GM18951 (cell line): Measurements from ENCODE around the gene CRAMP1.
"Not testable (repeated sequence)": the region's sequence is repeated elsewhere in the genome, so short reads cannot be mapped to it uniquely, and the experiment has no call there.

ENCODE experiments used
- POLR2A ChIP-seq: IDR thresholded peaks from 4 replicates; pipeline ENCODE4 v1.6.1; 2011; ENCODE audit warnings: mild to moderate bottlenecking; ENCODE audit not compliant: insufficient read length, insufficient read depth; ENCODE audit errors: extremely low read depth
- in situ Hi-C: fragments of 300-500 bp; cut with MboI; formaldehyde crosslinking; loops from one replicate; pipeline ENCODE4 v1.12.0; 2022; ENCODE audit warnings: low sequenced_read_pairs, mixed read lengths, inconsistent platforms; ENCODE audit not compliant: unreplicated experiment

The CRAMP1 gene

DNA sequence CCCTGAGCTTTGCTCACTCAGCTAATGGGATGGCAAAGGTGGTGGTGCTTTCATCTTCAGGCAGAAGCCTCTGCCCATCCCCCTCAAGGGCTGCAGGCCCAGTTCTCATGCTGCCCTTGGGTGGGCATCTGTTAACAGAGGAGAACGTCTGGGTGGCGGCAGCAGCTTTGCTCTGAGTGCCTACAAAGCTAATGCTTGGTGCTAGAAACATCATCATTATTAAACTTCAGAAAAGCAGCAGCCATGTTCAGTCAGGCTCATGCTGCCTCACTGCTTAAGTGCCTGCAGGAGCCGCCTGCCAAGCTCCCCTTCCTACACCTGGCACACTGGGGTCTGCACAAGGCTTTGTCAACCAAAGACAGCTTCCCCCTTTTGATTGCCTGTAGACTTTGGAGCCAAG is 88.1 kb downstream of the CRAMP1 start:
- TF ChIP-seq POLR2A: no peak
- in situ Hi-C loops: no loop called here

DNA sequence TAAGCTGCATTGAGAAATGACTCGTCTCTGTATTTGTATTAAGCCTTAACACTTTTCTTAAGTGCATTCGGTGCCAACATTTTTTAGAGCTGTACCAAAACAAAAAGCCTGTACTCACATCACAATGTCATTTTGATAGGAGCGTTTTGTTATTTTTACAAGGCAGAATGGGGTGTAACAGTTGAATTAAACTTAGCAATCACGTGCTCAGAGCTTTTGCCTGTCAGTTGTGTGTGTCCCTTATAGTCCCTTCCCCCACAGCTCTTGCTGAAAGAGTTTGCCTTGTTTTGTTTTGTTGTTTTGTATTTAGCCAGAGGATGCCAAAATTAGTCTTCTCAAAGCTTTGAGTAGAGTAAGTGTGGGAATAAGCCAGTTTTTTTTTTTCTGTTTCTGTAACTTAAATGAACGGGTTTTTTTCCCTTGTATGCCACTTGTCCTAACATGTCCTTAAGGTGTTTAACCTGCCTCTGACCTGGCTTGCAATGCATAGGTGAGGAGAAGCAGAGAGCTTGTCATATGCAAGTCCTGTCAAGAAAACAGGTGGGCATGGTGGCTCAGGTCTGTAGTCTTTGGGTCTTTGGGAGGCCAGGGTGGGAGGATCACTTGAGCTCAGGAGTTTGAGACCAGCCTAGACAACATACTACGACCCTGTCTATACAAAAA is 89.2 kb downstream of the CRAMP1 start:
- TF ChIP-seq POLR2A: no peak
- in situ Hi-C loops: no loop called here

DNA sequence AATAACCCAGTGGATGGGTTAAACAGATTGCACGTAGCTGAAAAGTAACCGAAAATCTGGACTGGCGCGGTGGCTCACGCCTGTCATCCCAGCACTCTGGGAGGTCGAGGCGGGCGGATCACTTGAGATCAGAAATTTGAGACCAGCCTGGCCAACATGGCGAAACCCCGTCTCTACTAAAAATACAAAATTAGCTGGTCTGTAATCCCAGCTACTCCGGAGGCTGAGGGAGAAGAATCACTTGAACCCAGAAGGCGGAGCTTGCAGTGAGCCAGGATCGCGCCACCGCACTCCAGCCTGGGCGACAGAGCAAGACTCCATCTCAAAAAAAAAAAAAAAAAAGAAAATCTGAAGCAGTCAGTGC is 93.1 kb downstream of the CRAMP1 start:
- in situ Hi-C loops: not testable (repeated sequence)

DNA sequence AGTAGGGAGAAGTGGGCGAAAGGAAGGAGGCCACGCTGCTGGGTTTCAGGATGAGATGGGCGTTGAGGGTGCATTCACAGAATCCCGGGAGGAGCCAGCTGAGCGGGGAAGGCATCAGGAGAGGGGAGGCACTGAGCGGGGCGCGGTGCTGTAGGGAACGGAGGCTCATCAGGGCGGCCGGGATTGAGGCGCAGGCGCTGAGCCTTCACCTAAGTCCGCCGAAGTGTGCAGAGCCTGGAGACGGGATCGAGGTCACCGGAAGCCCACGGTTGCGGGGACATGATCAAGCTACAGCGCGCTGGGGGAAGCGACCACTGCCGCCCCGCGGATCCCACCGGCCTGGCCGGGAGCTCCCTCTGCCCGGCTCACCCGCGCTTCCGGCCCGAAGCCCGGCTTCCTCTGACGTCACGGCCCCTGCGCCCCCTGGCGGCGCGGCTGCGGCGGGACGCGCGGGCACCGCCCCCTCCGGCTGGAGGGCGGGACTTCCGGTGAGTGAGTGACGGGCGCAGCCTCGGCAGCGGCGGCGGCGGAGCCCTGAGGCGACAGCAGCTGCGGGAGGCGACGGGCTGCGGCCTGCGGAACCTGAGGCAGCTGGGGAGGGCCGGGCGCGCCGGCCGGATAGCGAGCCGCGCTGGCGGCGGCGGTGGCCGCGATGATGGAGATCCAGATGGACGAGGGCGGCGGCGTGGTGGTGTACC is 93.7 kb downstream of the CRAMP1 start, which contains the start of gene MAPK8IP3:
MAPK8IP3 (plus strand) TSS at position 508 of the 698 bp plus-strand sequence; CDS start at position 653, 145 bp downstream.
- peak; percentile 99 for TF ChIP-seq POLR2A
- in situ Hi-C loops: no loop called here

DNA sequence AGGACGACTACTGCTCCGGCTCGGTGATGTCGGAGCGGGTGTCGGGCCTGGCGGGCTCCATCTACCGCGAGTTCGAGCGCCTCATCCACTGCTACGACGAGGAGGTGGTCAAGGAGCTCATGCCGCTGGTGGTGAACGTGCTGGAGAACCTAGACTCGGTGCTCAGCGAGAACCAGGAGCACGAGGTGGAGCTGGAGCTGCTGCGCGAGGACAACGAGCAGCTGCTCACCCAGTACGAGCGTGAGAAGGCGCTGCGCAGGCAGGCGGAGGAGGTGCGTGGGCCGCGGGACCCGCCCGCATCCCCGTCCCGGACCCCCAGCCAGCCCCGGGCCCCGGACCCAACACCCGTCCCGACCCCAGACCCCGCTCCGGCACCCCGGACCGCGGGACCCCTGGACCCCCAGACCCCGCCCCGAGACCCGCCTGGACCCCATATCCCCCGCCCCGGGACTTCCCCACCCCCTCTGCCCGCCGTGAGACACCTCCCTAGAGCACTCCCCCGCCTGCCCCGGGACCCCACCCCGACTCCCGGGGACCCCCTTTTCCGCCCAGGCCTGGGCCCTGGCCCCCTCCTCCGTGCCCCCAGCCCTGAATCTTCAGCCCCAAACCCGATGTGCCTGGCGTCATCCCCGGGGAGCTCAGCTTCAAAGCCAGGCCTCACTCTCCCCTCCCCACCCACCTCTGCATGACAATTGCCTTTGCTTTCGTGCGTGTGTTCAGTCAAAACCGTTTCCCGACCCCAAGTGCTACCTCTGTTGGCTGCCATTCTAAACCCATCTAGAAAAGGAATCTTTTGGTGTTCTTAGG is 94.4 kb downstream of the CRAMP1 start:
- TF ChIP-seq POLR2A: no peak

DNA sequence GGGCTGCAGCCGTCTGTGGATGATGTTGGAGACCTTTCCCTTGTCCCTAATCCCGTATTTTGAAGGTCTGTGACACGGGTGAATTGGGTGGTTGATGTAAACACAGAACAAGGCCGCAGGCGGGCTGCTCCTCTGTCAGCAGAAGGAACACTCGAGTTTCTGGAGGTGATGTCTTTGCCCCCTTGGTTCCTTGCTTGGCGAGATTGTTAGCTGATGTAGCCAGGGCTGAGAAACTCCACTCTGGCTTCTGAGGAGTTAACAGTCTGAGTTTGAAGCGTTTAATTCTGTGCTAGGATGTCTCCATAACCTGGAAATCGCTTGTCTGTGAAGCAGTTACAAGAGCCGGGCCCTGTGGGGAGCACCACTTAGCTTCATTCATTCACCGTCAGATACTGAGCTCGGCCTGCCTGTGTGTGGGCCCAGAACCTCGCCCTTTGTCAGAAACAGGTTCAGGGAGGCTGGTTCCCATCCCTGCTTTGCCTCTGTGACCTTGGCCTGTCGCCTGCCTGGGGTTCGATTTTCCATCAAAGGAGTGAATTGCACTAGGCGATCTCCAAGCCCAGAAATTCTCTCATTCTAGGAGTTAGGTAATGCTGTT is 95.1 kb downstream of the CRAMP1 start:
- TF ChIP-seq POLR2A: no peak
- in situ Hi-C loops: no loop called here

More for the DNA sequence above, 94.4 kb downstream of the CRAMP1 start:
- in situ Hi-C loops: no loop called here

DNA sequence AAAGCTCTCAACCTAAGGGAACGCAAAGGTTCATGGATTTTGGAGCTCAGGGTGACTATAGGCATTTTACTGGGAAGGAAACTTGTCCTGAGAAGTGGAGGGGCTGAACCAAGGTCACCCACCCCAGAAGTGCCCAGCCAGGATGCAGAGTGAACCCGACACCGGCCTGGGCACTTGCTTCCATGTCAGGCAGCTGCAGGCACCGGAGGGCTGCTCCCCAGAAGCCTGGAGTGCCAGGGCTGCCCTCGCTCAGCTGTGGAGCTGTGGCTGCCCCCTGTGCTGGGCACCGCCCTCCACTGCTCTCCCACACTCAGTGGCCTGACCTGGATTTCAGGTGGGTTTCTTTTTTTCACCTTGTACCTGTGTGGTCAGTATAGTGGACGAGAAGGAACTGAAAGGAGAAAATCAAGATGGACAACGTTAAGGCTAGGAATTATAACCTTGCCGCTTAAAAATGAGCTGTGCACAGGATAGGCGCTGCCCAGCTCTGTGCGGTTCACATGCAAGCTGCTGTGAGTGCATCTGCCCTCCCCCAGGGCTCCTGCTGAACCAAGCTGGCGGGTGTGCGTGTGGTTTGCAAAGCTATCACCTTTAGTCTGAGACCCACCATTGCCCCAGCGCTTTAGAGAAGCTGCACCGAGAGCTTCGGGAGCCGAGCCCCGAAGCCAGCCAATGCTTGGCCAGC is 96.1 kb downstream of the CRAMP1 start:
- TF ChIP-seq POLR2A: no peak
- in situ Hi-C loops: no loop called here

DNA sequence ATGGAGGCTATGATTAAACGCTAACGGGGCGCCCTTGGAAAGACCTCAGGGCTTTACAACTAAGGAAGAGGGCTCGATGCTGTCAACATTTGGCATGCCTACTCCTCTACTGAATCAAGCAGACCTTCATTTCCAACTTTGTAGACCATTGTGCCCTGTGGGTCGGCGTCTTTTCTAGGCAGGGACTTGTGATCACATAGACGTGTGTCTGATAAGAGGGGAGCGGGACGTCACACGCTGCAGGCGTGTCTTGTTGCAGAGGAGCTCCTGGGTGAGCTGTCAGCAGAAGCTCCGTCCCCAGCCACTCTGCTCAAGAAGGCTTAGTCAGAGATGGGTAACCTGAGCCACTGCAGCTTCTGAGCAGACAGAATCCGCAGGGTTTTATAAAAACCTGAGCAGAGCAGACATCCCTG is 96.6 kb downstream of the CRAMP1 start:
- in situ Hi-C loops: no loop called here

DNA sequence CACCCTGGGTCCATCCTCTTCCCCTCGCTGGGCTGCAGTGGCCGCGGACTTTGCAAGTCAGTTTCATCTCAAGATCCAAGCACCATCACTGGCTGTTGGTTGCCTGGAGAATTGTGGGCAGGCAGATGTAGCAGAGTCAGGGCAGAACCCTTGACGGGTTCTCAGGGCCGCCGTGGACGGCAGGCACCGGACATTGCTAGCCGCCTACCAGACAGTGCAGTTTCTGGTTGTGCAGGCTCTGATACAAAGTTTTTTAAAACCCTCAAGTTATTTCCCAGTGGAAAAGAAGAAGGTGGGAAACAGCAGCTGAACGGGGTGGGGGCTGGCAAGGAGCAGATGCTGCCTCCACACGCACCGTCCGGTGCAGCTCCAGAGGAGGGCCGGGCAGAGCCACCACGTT is 97.2 kb downstream of the CRAMP1 start:
- TF ChIP-seq POLR2A: no peak
- in situ Hi-C loops: no loop called here

More for the DNA sequence above, 96.6 kb downstream of the CRAMP1 start:
- no peak for TF ChIP-seq POLR2A

DNA sequence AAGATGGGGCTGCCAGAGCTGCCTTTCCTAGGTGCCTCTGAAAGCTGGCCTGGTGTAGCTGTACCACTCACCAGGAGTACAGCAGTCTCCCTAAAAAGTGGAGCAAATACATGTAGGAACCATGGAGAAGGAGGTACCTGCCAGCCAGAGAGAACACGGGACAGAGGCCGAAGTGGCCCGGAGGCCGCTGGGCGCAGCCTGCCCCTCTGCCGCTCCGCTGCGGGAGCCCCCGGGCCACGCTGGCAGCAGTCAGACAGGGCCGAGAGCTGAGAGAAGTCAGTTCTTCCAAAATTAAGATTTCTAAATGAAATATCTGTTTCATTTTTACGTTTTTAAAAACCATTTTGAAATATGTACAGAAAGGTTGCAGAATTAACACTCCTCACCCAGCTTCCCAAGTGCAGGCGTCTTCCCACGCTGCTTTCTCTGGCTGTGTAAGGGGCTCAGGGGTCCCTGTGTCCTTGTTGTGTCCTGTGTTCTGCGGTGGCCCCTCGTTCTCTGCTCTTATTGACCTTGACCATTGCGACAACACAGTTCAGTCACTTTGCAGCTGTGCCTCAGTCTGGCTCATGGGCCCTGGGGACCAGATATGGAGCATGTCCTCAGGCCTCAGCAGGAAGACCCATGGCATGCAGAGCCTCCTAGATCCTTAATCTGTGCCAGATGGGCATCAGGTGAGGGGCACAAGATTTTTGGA is 98.8 kb downstream of the CRAMP1 start:
- no peak for TF ChIP-seq POLR2A
- in situ Hi-C loops: no loop called here

DNA sequence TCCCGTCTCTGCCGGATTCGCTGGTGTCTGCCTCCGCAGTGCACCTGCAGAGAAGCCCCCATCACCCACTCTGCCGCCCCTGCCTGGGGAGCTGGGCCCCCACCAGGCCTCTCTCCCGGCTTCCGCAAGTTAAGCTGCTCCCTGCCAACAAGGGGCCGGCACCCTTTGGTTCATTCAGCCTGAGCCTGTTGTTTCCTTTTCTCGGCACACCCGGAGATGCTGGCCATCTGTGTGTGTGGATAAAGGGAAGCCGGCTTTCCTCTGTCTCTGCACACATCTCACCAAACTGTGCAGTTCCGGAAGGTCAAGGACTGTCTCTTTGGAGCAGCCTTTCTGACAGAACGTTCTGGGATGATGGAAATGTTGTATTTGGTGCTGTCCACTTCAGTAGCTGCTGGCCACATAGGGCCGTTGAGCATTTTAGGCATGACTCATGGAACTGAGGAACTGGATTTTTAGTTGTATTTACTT is 100.7 kb downstream of the CRAMP1 start:
- TF ChIP-seq POLR2A: no peak
- in situ Hi-C loops: no loop called here

DNA sequence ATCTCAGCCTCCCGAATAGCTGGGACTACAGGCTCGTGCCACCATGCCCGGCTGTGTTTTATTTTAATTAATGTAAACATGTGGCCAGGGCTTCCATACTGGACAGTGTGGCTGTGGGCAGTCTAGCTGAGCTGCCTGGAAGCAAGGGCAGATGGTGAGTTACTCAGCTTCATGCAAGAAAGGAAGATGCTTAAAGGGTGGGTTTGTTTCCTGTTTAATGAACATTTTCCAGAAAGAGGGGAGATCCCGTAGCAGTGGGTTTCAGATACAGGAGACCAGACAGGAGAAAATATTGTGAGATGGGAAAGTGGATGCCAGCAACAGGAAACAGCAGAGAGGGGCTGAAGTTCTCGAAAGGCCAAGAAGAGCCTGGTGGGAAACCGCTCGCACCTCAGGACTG is 101.2 kb downstream of the CRAMP1 start:
- no peak for TF ChIP-seq POLR2A
- in situ Hi-C loops: no loop called here
